ENCODE data around the gene RASGEF1C. TPM values are rescaled to one million over a fixed set of nuclear protein-coding genes. Genes with fewer than 3 reads are reported as not detected.
"Not testable (repeated sequence)": the region's sequence is repeated elsewhere in the genome, so short reads cannot be mapped to it uniquely, and the experiment has no call there.

RASGEF1C gene
- total RNA-seq, 4 donors from 2014 or later: 1.2 to 3.1 (median 2.5) TPM

- TF ChIP-seq POLR2A (IDR thresholded peaks at IDR 0.05; ENCODE audit: low read depth) (no peak), EP300 (IDR thresholded peaks at IDR 0.05) (no peak)
- H3K4me3 ChIP-seq: no peak overlapping the region
- intact Hi-C loops (cut with DNase I): loop anchor here (5.0 kb wide), 2 partner anchors 79 to 344 kb away; partner anchors contain the start of gene RASGEF1C
- DNase-seq (ENCODE audit: extremely low spot score): no peak
- H3K4me1 ChIP-seq: peaks cover 0 to 9% (median 6%) of the 10 kb centered on the region in 4 donors
- 83% methylated on average over 7 of the region's 25 CpGs for WGBS
- no peak overlapping the region for H3K27ac ChIP-seq (replicated peaks in 1 of 4)
- H3K27me3 ChIP-seq: peaks cover 0 to 24% (median 2%) of the 10 kb centered on the region in 4 donors
- no peaks in the 10 kb centered on the region for H3K36me3 ChIP-seq
- H3K9me3 ChIP-seq: no peaks in the 10 kb centered on the region
Measured at GRCh38 chr5:180127682-180128670, 81.0 kb downstream of the RASGEF1C start.

DNA sequence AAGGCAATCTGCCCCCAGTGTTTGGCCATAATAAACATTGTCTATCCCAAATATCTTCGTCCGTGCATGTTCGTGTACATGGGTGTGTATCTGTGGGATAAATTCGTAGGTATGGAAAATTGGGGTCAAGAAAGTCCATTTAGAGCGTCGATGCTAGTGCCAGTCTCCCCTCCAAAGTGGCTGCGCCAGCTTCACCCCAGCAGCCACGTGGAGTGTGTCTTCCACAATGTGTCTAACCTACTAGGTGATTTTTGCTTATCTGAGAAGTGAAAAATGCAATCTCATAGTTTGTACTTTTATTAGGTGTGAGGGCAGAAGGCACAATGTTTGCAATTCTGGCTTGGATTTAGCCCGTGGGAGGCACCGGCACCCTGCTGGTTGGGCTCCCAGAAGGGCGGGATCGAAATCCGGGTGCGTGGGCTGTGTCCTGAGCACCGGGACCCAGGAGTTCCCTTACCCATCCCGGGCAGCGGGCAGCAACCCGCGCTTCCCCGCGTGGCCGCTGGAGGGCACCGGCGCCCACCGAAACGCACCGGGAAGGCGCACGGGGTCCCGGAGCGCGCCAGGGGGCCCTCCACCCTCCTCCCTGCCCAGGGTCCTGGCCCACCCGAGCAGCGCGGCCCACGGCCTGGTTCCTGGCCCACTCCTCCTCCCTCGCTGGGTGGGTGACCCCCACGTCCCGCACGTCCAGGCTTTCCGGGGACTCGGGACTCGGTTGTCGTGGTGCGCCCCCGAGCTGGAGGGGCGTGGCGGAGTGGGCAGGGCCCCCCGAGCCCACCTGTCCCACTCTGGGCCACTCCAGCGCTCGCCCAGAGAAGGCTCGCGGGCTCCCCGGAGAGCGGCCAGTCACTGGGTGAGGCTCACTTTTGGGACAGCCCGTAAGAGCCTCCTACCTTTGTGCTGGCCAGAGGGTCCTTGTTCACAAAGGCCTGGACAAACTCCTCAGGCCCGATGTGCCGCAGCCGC lies 82.0 kb downstream of the RASGEF1C start:
- H3K4me1 ChIP-seq: peaks cover 0 to 9% (median 6%) of the 10 kb centered on the region in 4 donors
- intact Hi-C loops (cut with DNase I): loop anchor here (5.0 kb wide), 2 partner anchors 80 to 345 kb away; partner anchors contain the start of gene RASGEF1C
- no peaks in the 10 kb centered on the region for H3K36me3 ChIP-seq
- WGBS: 33% methylated on average over 26 of the region's 59 CpGs
- no peaks in the 10 kb centered on the region for H3K9me3 ChIP-seq
- H3K27me3 ChIP-seq: peaks cover 0 to 28% (median 2%) of the 10 kb centered on the region in 4 donors
- DNase-seq (ENCODE audit: extremely low spot score): peak; percentile 66
- H3K4me3 ChIP-seq: no peak overlapping the region
- no peak overlapping the region for H3K27ac ChIP-seq (replicated peaks in 1 of 4)
- TF ChIP-seq, protein P1, sequence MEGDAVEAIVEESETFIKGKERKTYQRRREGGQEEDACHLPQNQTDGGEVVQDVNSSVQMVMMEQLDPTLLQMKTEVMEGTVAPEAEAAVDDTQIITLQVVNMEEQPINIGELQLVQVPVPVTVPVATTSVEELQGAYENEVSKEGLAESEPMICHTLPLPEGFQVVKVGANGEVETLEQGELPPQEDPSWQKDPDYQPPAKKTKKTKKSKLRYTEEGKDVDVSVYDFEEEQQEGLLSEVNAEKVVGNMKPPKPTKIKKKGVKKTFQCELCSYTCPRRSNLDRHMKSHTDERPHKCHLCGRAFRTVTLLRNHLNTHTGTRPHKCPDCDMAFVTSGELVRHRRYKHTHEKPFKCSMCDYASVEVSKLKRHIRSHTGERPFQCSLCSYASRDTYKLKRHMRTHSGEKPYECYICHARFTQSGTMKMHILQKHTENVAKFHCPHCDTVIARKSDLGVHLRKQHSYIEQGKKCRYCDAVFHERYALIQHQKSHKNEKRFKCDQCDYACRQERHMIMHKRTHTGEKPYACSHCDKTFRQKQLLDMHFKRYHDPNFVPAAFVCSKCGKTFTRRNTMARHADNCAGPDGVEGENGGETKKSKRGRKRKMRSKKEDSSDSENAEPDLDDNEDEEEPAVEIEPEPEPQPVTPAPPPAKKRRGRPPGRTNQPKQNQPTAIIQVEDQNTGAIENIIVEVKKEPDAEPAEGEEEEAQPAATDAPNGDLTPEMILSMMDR (IDR thresholded peaks at IDR 0.05): peak; percentile 62 to 88 (median 64)
- TF ChIP-seq POLR2A (IDR thresholded peaks at IDR 0.05; ENCODE audit: low read depth) (no peak), EP300 (IDR thresholded peaks at IDR 0.05) (no peak)

GRCh38 chr5:180126156-180126555 lies 82.9 kb downstream of the RASGEF1C start:
- DNase-seq (ENCODE audit: extremely low spot score); H3K9me3 ChIP-seq; H3K4me3 ChIP-seq; H3K27ac ChIP-seq (replicated peaks in 1 of 4); H3K4me1 ChIP-seq; H3K36me3 ChIP-seq: not testable (repeated sequence)
- 68% methylated on average over 17 of the region's 17 CpGs for WGBS
- H3K27me3 ChIP-seq: peaks cover 0 to 35% (median 2%) of the 10 kb centered on the region in 4 donors
- intact Hi-C loops (cut with DNase I): loop anchor here (5.0 kb wide), 2 partner anchors 81 to 346 kb away; partner anchors contain the start of gene RASGEF1C

DNA sequence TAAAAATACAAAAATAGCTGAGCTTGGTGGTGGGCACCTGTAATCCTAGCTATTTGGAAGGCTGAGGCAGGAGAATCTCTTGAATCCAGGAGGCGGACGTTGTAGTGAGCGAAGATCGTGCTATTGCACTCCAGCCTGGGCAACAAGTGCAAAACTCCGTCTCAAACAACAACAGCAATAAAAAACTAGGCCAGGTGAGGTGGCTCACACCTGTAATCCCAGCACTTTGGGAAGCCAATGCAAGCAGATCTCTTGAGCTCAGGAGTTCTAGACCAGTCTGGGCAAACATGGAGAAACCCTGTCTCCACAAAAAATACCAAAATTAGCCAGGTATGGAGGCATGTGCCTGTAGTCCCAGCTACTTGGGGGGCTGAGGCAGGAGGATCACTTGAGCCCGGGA lies 84.3 kb downstream of the RASGEF1C start:
- 77% methylated on average over 6 of the region's 6 CpGs for WGBS
- peaks cover 0 to 50% (median 2%) of the 10 kb centered on the region in 4 donors for H3K27me3 ChIP-seq

DNA sequence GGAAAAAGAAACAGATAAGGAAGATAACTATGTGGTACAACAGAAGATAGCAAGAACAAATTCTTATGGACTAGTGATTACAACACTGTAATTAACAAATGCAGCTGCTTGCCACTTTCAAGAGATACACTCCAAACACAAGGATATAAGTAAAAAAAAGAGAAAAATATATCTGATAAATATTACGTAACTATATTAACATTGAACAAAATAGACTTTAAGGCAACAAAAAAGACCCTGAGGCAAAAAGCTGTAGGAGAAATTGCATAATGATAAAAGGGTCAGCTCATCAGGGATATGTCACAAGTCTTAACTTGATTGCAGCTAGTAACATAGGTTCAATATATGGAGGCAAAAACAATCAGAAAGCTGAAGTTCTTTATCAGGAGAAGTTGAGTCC lies 86.1 kb downstream of the RASGEF1C start:
- Histone ChIP-seq H3K27ac (replicated peaks in 1 of 4) (no peak overlapping the region), H3K27me3 (peaks cover 0 to 67% (median 2%) of the 10 kb centered on the region in 4 donors), H3K9me3 (no peaks in the 10 kb centered on the region), H3K36me3 (no peaks in the 10 kb centered on the region), H3K4me1 (peaks cover 0 to 9% (median 6%) of the 10 kb centered on the region in 4 donors), H3K4me3 (no peak overlapping the region)
- TF ChIP-seq POLR2A (IDR thresholded peaks at IDR 0.05; ENCODE audit: low read depth) (no peak), POLR2AphosphoS5 (IDR thresholded peaks at IDR 0.05) (no peak), EP300 (IDR thresholded peaks at IDR 0.05) (no peak)
- TF ChIP-seq, protein P1 (IDR thresholded peaks at IDR 0.05): no peak
- 100% methylated on average over 1 of the region's 1 CpG for WGBS
- DNase-seq (ENCODE audit: extremely low spot score): no peak
- intact Hi-C loops (cut with DNase I): no loop called here

More for the DNA sequence above, 84.3 kb downstream of the RASGEF1C start:
- not testable (repeated sequence) for H3K27ac ChIP-seq (replicated peaks in 1 of 4); H3K9me3 ChIP-seq; H3K4me1 ChIP-seq; DNase-seq (ENCODE audit: extremely low spot score); H3K36me3 ChIP-seq; H3K4me3 ChIP-seq
- intact Hi-C loops (cut with DNase I): loop anchor here (5.0 kb wide), 2 partner anchors 83 to 348 kb away; partner anchors contain the start of gene RASGEF1C
